ENCODE measurements around the gene SAV1.
"Not testable (repeated sequence)": the region's sequence is repeated elsewhere in the genome, so short reads cannot be mapped to it uniquely, and the experiment has no call there.

The SAV1 gene

GRCh38 chr14:50676814-50677516 lies 8.9 kb upstream of the SAV1 start:
- in situ Hi-C loops (cut with HindIII; ENCODE audit: low pct_unique_long_range_greater_than_20kb, low sequenced_read_pairs): no loop called here

GRCh38 chr14:50675597-50675996 lies 7.5 kb upstream of the SAV1 start:
- DNase-seq (ENCODE audit: low read depth in 1 of 2, low spot score in 1 of 2): peak in 1 of 2 experiments; percentile 35
- no peak for TF ChIP-seq JUND (IDR thresholded peaks at IDR 0.05; ENCODE audit: low read depth)
- in situ Hi-C loops (cut with HindIII; ENCODE audit: low pct_unique_long_range_greater_than_20kb, low sequenced_read_pairs): no loop called here

More at GRCh38 chr14:50676814-50677516, 8.9 kb upstream of the SAV1 start:
- DNase-seq (ENCODE audit: low read depth in 1 of 2, low spot score in 1 of 2): no peak
- TF ChIP-seq JUND (IDR thresholded peaks at IDR 0.05; ENCODE audit: low read depth): no peak

- in situ Hi-C loops (cut with HindIII; ENCODE audit: low pct_unique_long_range_greater_than_20kb, low sequenced_read_pairs): no loop called here
- TF ChIP-seq JUND (IDR thresholded peaks at IDR 0.05; ENCODE audit: low read depth): no peak
- DNase-seq (ENCODE audit: low read depth in 1 of 2, low spot score in 1 of 2): no peak
These were observed 2.8 kb upstream of the SAV1 start for GRCh38 chr14:50670866-50671256.

- in situ Hi-C loops (cut with HindIII; ENCODE audit: low pct_unique_long_range_greater_than_20kb, low sequenced_read_pairs): no loop called here
- DNase-seq (ENCODE audit: low read depth in 1 of 2, low spot score in 1 of 2): no peak
- no peak for TF ChIP-seq JUND (IDR thresholded peaks at IDR 0.05; ENCODE audit: low read depth)
These were observed 2.2 kb upstream of the SAV1 start for GRCh38 chr14:50670196-50670865.

DNA sequence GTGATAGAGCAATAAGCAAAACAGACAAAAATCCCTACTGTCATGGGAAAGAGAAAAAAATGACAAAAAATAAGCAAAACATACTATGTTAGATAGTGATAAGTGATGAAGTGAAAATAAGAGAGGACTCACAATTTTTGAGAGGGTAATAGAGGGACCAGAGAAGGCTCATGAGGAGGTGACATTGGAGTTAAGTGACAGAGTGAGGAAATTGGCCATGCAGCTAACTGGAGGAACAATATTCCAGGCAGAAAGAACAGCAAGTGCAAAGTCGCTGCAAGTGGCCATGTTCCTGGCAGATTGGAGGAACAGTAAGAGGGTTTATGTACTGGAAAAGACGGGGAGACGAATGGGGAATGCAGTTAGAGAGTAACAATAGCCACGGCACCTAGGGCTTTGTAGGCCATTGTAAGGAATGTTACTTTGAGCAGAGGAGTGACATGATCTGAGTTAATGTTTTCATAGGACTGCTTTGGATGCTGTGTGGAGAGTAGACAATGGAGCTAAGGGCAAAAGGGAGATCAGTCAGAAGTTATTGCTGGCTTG lies 1.4 kb upstream of the SAV1 start:
- in situ Hi-C loops (cut with HindIII; ENCODE audit: low pct_unique_long_range_greater_than_20kb, low sequenced_read_pairs): no loop called here
- TF ChIP-seq JUND (IDR thresholded peaks at IDR 0.05; ENCODE audit: low read depth): no peak
- no peak for DNase-seq (ENCODE audit: low read depth in 1 of 2, low spot score in 1 of 2)

GRCh38 chr14:50668826-50669143 lies 679 bp upstream of the SAV1 start:
- TF ChIP-seq JUND (IDR thresholded peaks at IDR 0.05; ENCODE audit: low read depth): no peak
- in situ Hi-C loops (cut with HindIII; ENCODE audit: low pct_unique_long_range_greater_than_20kb, low sequenced_read_pairs): no loop called here
- DNase-seq (ENCODE audit: low read depth in 1 of 2, low spot score in 1 of 2): no peak

GRCh38 chr14:50667684-50667995 lies 466 bp downstream of the SAV1 start:
- in situ Hi-C loops (cut with HindIII; ENCODE audit: low pct_unique_long_range_greater_than_20kb, low sequenced_read_pairs): no loop called here
- peak in 1 of 2 experiments; percentile 60 for DNase-seq (ENCODE audit: low read depth in 1 of 2, low spot score in 1 of 2)
- no peak for TF ChIP-seq JUND (IDR thresholded peaks at IDR 0.05; ENCODE audit: low read depth)

DNA sequence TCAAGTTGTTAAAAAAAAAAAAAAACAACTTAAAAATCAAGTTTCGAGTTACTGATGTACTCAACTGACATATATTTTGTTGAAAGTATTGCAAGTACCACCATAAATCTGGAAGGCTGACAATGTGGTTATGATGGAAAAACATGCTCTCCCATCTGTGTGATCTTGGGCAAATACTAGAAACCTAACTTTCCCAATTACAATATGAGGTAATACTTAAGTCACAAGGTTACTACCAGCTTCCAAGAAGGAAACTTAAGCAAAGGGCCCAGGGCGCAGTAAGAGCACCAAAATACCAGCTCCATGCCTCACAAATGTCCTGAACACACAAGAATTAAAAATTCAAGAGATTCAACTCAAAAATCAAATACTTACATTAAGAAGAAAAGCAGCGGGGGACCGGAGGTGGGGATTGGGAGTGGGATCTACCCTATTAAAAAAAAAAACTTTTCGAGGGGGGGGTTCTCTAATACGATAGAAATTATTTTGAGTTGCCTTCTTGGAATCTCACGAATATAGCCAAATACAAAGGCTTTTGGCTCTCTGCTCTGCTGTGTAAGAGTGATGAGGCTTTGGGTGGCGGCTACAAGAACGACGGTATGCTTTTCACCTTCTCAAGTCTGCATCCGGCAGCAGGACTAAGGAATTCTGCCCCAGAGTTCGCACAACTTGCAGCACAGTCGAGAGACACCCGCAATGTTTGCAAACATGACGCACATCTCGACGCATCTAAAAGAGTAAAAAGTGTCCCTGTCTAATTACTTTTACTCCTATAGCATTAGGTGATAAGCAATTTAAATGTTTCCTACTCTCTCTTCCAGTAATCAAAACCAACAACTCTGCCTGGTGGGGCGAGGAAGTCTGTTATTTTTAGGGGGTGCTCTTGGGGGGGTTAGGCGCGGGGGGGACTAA lies 1.1 kb downstream of the SAV1 start:
- no peak for TF ChIP-seq JUND (IDR thresholded peaks at IDR 0.05; ENCODE audit: low read depth)
- DNase-seq (ENCODE audit: low read depth in 1 of 2, low spot score in 1 of 2): peak in 1 of 2 experiments; percentile 74
- in situ Hi-C loops (cut with HindIII; ENCODE audit: low pct_unique_long_range_greater_than_20kb, low sequenced_read_pairs): no loop called here

DNA sequence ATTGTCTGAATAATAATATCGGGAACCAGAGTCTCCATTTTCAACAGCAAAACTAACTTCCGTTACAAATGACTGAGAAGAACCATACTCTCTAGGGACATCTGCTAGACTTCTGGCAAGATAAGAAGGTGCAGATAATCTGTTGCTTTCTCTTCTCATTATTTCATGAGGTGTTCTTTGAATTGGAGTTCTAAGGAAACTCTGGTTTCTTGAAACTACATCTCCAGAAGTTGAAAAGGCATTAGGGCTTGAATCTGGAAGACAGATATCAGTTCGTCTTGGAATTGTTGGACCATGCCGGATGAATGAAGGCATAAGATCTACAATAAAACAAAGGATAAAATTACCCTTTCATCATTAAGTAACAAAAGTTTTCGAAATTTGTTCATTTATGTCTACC lies 2.8 kb downstream of the SAV1 start:
- in situ Hi-C loops (cut with HindIII; ENCODE audit: low pct_unique_long_range_greater_than_20kb, low sequenced_read_pairs); DNase-seq (ENCODE audit: low read depth in 1 of 2, low spot score in 1 of 2): not testable (repeated sequence)

DNA sequence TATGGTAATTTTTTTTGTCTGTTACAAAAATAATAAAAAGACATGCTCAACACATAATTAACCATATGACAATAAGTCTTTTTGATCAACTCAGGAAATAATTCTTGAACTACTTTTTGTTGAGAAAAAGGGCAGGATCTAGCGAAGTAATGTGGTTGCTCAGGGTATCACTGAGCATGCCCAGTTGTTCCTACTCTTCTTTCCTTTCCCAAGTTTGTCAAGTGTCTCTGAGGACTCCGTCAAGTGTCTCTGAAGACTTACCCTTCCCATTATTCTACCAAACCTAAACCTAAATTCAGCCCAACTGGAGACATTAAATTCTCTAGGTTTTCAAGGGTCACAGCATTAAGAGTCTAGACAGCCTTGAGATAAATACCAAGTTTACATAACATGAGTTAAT lies 3.5 kb downstream of the SAV1 start:
- in situ Hi-C loops (cut with HindIII; ENCODE audit: low pct_unique_long_range_greater_than_20kb, low sequenced_read_pairs): not testable (repeated sequence)

GRCh38 chr14:50659327-50659974 lies 8.7 kb downstream of the SAV1 start:
- in situ Hi-C loops (cut with HindIII; ENCODE audit: low pct_unique_long_range_greater_than_20kb, low sequenced_read_pairs): no loop called here
- DNase-seq (ENCODE audit: low read depth in 1 of 2, low spot score in 1 of 2): peak in 1 of 2 experiments; percentile 72
- no peak for TF ChIP-seq JUND (IDR thresholded peaks at IDR 0.05; ENCODE audit: low read depth)

More for the DNA sequence above, 3.5 kb downstream of the SAV1 start:
- DNase-seq (ENCODE audit: low read depth in 1 of 2, low spot score in 1 of 2): not testable (repeated sequence)

- DNase-seq (ENCODE audit: low read depth in 1 of 2, low spot score in 1 of 2): no peak
- no peak for TF ChIP-seq JUND (IDR thresholded peaks at IDR 0.05; ENCODE audit: low read depth)
- in situ Hi-C loops (cut with HindIII; ENCODE audit: low pct_unique_long_range_greater_than_20kb, low sequenced_read_pairs): no loop called here
These were observed 9.9 kb downstream of the SAV1 start for GRCh38 chr14:50658203-50658602.
